Vagina (tissue), 2 donors: ENCODE data around the gene ACOX1.

ENCODE experiments used
- POLR2AphosphoS5 ChIP-seq, 2 donors: sonication (generic); formaldehyde crosslinking; IDR thresholded peaks; one replicate each; pipeline ENCODE4 v1.9.0; 2017; ENCODE audit warnings: antibody characterized with exemption in 2 of 2, mild to moderate bottlenecking in 2 of 2, low read depth in 1 of 2; ENCODE audit not compliant: insufficient read depth in 1 of 2
- TF ChIP-seq, protein P1 (sequence below), 3 experiments: fragments of 450-650 bp in 2 of 3; fragments of 200-600 bp in 1 of 3; sonication (generic) in 1 of 3; IDR thresholded peaks; one replicate each; pipeline ENCODE4 v1.5.1; 2017 to 2019; ENCODE audit warnings: antibody characterized with exemption in 3 of 3, mild to moderate bottlenecking in 2 of 3, moderate library complexity in 2 of 3

- no peak for TF ChIP-seq POLR2AphosphoS5 (IDR thresholded peaks at IDR 0.05; ENCODE audit: insufficient read depth in 1 of 2, low read depth in 1 of 2)
- TF ChIP-seq, protein P1, sequence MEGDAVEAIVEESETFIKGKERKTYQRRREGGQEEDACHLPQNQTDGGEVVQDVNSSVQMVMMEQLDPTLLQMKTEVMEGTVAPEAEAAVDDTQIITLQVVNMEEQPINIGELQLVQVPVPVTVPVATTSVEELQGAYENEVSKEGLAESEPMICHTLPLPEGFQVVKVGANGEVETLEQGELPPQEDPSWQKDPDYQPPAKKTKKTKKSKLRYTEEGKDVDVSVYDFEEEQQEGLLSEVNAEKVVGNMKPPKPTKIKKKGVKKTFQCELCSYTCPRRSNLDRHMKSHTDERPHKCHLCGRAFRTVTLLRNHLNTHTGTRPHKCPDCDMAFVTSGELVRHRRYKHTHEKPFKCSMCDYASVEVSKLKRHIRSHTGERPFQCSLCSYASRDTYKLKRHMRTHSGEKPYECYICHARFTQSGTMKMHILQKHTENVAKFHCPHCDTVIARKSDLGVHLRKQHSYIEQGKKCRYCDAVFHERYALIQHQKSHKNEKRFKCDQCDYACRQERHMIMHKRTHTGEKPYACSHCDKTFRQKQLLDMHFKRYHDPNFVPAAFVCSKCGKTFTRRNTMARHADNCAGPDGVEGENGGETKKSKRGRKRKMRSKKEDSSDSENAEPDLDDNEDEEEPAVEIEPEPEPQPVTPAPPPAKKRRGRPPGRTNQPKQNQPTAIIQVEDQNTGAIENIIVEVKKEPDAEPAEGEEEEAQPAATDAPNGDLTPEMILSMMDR (IDR thresholded peaks at IDR 0.05), result no peak
Measured at GRCh38 chr17:76004750-76005262, 25.8 kb upstream of the ACOX1 start.
